Amniotic stem cell (primary cell): ENCODE results near the gene STX18.

ENCODE experiments used
- DNase-seq: peaks from one replicate; lab custom pipeline; 2025; lab: John Stamatoyannopoulos, UW

The STX18 gene

GRCh38 chr4:4377732-4378460 is 164.0 kb downstream of the STX18 start:
- DNase-seq, result no peak

- DNase-seq, result no peak
Measured at GRCh38 chr4:4377191-4377590, 164.7 kb downstream of the STX18 start.

GRCh38 chr4:4376074-4376473 is 165.8 kb downstream of the STX18 start:
- DNase-seq, result no peak

GRCh38 chr4:4374388-4375098 is 167.3 kb downstream of the STX18 start:
- no peak for DNase-seq
